Gastrocnemius medialis (tissue), 4 donors: ENCODE measurements around the gene EVI2A. TPM values are rescaled to one million over a fixed set of nuclear protein-coding genes. Genes with fewer than 3 reads are reported as not detected.

Source experiments
- ATAC-seq, 2 donors: fragments of 150-250 bp; one replicate each; pipeline ENCODE4 v1.9.1; 2016
- DNase-seq, 2 donors: peaks; one replicate each; pipeline ENCODE4 v3.0.0-alpha.2; 2019
- H3K27ac ChIP-seq, 4 donors: fragments of 200-600 bp; sonication (generic); 1 replicate in 1 of 4; 2 replicates in 3 of 4; pipeline ENCODE4 v1.5.1; 2016 to 2018; ENCODE audit warnings: mild to moderate bottlenecking in 2 of 4, moderate library complexity in 1 of 4
- H3K27me3 ChIP-seq, 3 donors: fragments of 200-600 bp; sonication (generic) in 2 of 3; 1 replicate in 1 of 3; 2 replicates in 2 of 3; pipeline versions ENCODE4 v1.5.1 to v1.6.0; 2016 to 2019; ENCODE audit warnings: mild to moderate bottlenecking in 1 of 3, moderate library complexity in 1 of 3
- H3K36me3 ChIP-seq, 2 donors: fragments of 200-600 bp; sonication (generic) in 1 of 2; one replicate each; pipeline ENCODE4 v1.5.1; 2017 to 2018
- H3K4me1 ChIP-seq, 2 donors: fragments of 200-600 bp; sonication (generic) in 1 of 2; one replicate each; pipeline ENCODE4 v1.5.1; 2016 to 2017; ENCODE audit warnings: mild to moderate bottlenecking in 2 of 2
- H3K4me3 ChIP-seq, 4 donors: fragments of 200-600 bp; sonication (generic) in 3 of 4; 1 replicate in 1 of 4; 2 replicates in 3 of 4; pipeline ENCODE4 v1.5.1; 2016 to 2019; ENCODE audit warnings: mild to moderate bottlenecking in 2 of 4
- H3K9me3 ChIP-seq, 3 donors: fragments of 200-600 bp; sonication (generic) in 2 of 3; 1 replicate in 1 of 3; 2 replicates in 2 of 3; pipeline ENCODE4 v1.5.1; 2016 to 2019
- CTCF ChIP-seq, 5 experiments: fragments of 450-650 bp in 3 of 5; fragments of 200-600 bp in 2 of 5; sonication (generic) in 2 of 5; IDR thresholded peaks in 4 of 5; conservative IDR thresholded peaks in 1 of 5; 1 replicate in 4 of 5; 2 replicates in 1 of 5; pipeline ENCODE4 v1.5.1; 2016 to 2019; ENCODE audit warnings: antibody characterized with exemption in 5 of 5, mild to moderate bottlenecking in 3 of 5, moderate library complexity in 3 of 5
- POLR2A ChIP-seq, 2 donors: fragments of 450-650 bp; IDR thresholded peaks; one replicate each; pipeline ENCODE4 v1.6.1; 2017; ENCODE audit warnings: antibody characterized with exemption in 2 of 2, mild to moderate bottlenecking in 2 of 2, moderate library complexity in 2 of 2
- in situ Hi-C, 4 donors: fragments of 200-750 bp; cut with MboI; loops; one replicate each; pipeline versions ENCODE4 v1.15.0 to v1.8.0; 2017; ENCODE audit warnings: low sequenced_read_pairs in 4 of 4
- intact Hi-C: fragments of 100-400 bp; cut with DNase I; formaldehyde crosslinking; loops from one replicate; pipeline ENCODE4 v1.15.1; 2023; ENCODE audit warnings: low total_unique reads
- total RNA-seq, 4 donors: library from RNA; depleted of rRNA; stranded (reverse); fragments of >200 nt; gene quantifications; one replicate each; pipeline versions ENCODE4 v1.1.0 to v1.2.3, GENCODE V29; 2016

Gene EVI2A
- total RNA-seq, 4 donors from 2014 or later: 0.49 to 2.2 (median 0.96) TPM

- Histone ChIP-seq H3K27me3 (no peaks in the 10 kb centered on the region), H3K36me3 (no peaks in the 10 kb centered on the region), H3K4me3 (no peak overlapping the region), H3K9me3 (no peaks in the 10 kb centered on the region), H3K27ac (no peak overlapping the region), H3K4me1 (peaks cover 2 to 7% of the 10 kb centered on the region in 2 donors)
- TF ChIP-seq POLR2A (IDR thresholded peaks at IDR 0.05): no peak
- intact Hi-C loops: no loop called here
- ATAC-seq (peak; percentile 80 to 81), DNase-seq (no peak)
- in situ Hi-C loops: no loop called here
These were observed 47.2 kb downstream of the EVI2A start for GRCh38 chr17:31274252-31274651.

- no peak overlapping the region for H3K27ac ChIP-seq
- intact Hi-C loops: no loop called here
These were observed 47.9 kb downstream of the EVI2A start for GRCh38 chr17:31273516-31273915.

GRCh38 chr17:31272803-31273202 lies 48.6 kb downstream of the EVI2A start:
- no peak for TF ChIP-seq POLR2A (IDR thresholded peaks at IDR 0.05)
- Histone ChIP-seq H3K4me1 (peaks cover 2 to 10% of the 10 kb centered on the region in 2 donors), H3K27me3 (no peaks in the 10 kb centered on the region), H3K9me3 (no peaks in the 10 kb centered on the region), H3K4me3 (no peak overlapping the region), H3K27ac (no peak overlapping the region), H3K36me3 (no peaks in the 10 kb centered on the region)
- ATAC-seq (no peak), DNase-seq (no peak)
- in situ Hi-C loops (no loop called here), intact Hi-C loops (no loop called here)

More at GRCh38 chr17:31273516-31273915, 47.9 kb downstream of the EVI2A start:
- ATAC-seq (no peak), DNase-seq (no peak)
- no peak for TF ChIP-seq POLR2A (IDR thresholded peaks at IDR 0.05)
- no peak for TF ChIP-seq CTCF (IDR thresholded peaks at IDR 0.05 in 4 of 5, conservative IDR thresholded peaks at IDR 0.05 in 1 of 5)
- Histone ChIP-seq H3K9me3 (no peaks in the 10 kb centered on the region), H3K27me3 (no peaks in the 10 kb centered on the region), H3K36me3 (no peaks in the 10 kb centered on the region), H3K4me3 (no peak overlapping the region), H3K4me1 (peaks cover 2 to 10% of the 10 kb centered on the region in 2 donors)
- in situ Hi-C loops: no loop called here

GRCh38 chr17:31272236-31272635 lies 49.2 kb downstream of the EVI2A start:
- no peaks in the 10 kb centered on the region for H3K36me3 ChIP-seq
- no peak overlapping the region for H3K4me3 ChIP-seq
- no peak for DNase-seq
- TF ChIP-seq CTCF (IDR thresholded peaks at IDR 0.05 in 4 of 5, conservative IDR thresholded peaks at IDR 0.05 in 1 of 5) (no peak), POLR2A (IDR thresholded peaks at IDR 0.05) (no peak)
- H3K27me3 ChIP-seq: no peaks in the 10 kb centered on the region
- peaks cover 2 to 10% of the 10 kb centered on the region in 2 donors for H3K4me1 ChIP-seq
- H3K9me3 ChIP-seq: no peaks in the 10 kb centered on the region
- no peak for ATAC-seq
- in situ Hi-C loops (no loop called here), intact Hi-C loops (no loop called here)
- no peak overlapping the region for H3K27ac ChIP-seq

GRCh38 chr17:31269578-31269983 lies 51.8 kb downstream of the EVI2A start:
- H3K4me3 ChIP-seq: no peak overlapping the region
- no peaks in the 10 kb centered on the region for H3K27me3 ChIP-seq
- in situ Hi-C loops: no loop called here
- intact Hi-C loops: no loop called here
- H3K9me3 ChIP-seq: no peaks in the 10 kb centered on the region
- peak overlapping the region in 1 of 4 donors; percentile 4 for H3K27ac ChIP-seq
- ATAC-seq (peak in 1 of 2 donors; percentile 46), DNase-seq (no peak)
- peaks cover 0 to 16% of the 10 kb centered on the region in 2 donors for H3K36me3 ChIP-seq
- TF ChIP-seq POLR2A (IDR thresholded peaks at IDR 0.05): no peak
- no peak for TF ChIP-seq CTCF (IDR thresholded peaks at IDR 0.05 in 4 of 5, conservative IDR thresholded peaks at IDR 0.05 in 1 of 5)
- H3K4me1 ChIP-seq: peaks cover 2 to 10% of the 10 kb centered on the region in 2 donors

GRCh38 chr17:31269036-31269577 lies 52.3 kb downstream of the EVI2A start:
- DNase-seq: no peak
- intact Hi-C loops: no loop called here
- no peaks in the 10 kb centered on the region for H3K27me3 ChIP-seq
- no peak for ATAC-seq
- peaks cover 0 to 16% of the 10 kb centered on the region in 2 donors for H3K36me3 ChIP-seq
- in situ Hi-C loops: no loop called here
- H3K9me3 ChIP-seq: no peaks in the 10 kb centered on the region
- TF ChIP-seq POLR2A (IDR thresholded peaks at IDR 0.05): no peak
- TF ChIP-seq CTCF (IDR thresholded peaks at IDR 0.05 in 4 of 5, conservative IDR thresholded peaks at IDR 0.05 in 1 of 5): no peak
- H3K4me3 ChIP-seq: no peak overlapping the region
- peaks cover 0 to 10% of the 10 kb centered on the region in 2 donors for H3K4me1 ChIP-seq
- H3K27ac ChIP-seq: no peak overlapping the region
